ENCODE results near the gene DKK3. TPM values are rescaled to one million over a fixed set of nuclear protein-coding genes. Genes with fewer than 3 reads are reported as not detected.

DKK3 gene
- total RNA-seq, 4 donors from 2014 or later, result 8.7 to 34.1 (median 20.4) TPM

GRCh38 chr11:11968511-11969280, 39.7 kb downstream of the DKK3 start:
- TF ChIP-seq CTCF (IDR thresholded peaks at IDR 0.05; ENCODE audit: low read depth), result no peak

- no peak for TF ChIP-seq CTCF (IDR thresholded peaks at IDR 0.05; ENCODE audit: low read depth)
Measured at GRCh38 chr11:11967669-11968510, 40.5 kb downstream of the DKK3 start.

GRCh38 chr11:11966826-11967668, 41.4 kb downstream of the DKK3 start:
- no peak for TF ChIP-seq CTCF (IDR thresholded peaks at IDR 0.05; ENCODE audit: low read depth)

GRCh38 chr11:11966354-11966741, 42.1 kb downstream of the DKK3 start:
- TF ChIP-seq CTCF (IDR thresholded peaks at IDR 0.05; ENCODE audit: low read depth), result no peak

- TF ChIP-seq CTCF (IDR thresholded peaks at IDR 0.05; ENCODE audit: low read depth), result no peak
Measured at GRCh38 chr11:11965656-11966353, 42.6 kb downstream of the DKK3 start.

GRCh38 chr11:11965192-11965591, 43.2 kb downstream of the DKK3 start:
- TF ChIP-seq CTCF (IDR thresholded peaks at IDR 0.05; ENCODE audit: low read depth), result no peak

All from subcutaneous adipose tissue (tissue), 4 donors.